Measurements from ENCODE around the gene LGR4.

LGR4 gene

GRCh38 chr11:27384227-27384626, 88.4 kb downstream of the LGR4 start:
- FAIRE-seq = no peak
- no peak for DNase-seq (ENCODE audit: low spot score)

GRCh38 chr11:27383645-27384044, 88.9 kb downstream of the LGR4 start:
- FAIRE-seq (no peak), DNase-seq (ENCODE audit: low spot score) (no peak)

DNA sequence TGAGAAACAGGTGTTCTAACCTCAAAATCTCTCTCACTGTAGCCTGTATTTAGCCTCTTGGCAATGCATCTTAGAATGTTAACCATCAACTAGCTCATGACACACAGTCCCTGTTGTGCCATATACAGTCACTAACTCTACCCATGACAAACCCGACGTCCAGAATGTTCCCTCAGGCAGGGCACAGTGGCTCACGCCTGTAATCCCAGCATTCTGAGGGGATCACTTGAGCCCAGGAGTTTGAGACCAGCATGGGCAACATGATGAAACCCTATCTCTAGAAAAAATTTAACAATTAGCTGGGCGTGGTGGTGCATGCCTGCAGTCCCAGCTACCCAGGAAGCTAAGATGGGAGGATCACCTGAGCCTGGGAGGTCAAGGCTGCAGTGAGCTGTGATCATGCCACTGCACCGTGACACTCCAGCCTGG, 91.3 kb downstream of the LGR4 start:
- DNase-seq (ENCODE audit: low spot score) (no peak), FAIRE-seq (no peak)

- FAIRE-seq (no peak), DNase-seq (ENCODE audit: low spot score) (no peak)
These were observed 91.8 kb downstream of the LGR4 start for GRCh38 chr11:27380771-27381170.

GRCh38 chr11:27379449-27379848, 93.1 kb downstream of the LGR4 start:
- DNase-seq (ENCODE audit: low spot score) = no peak
- FAIRE-seq = no peak

GRCh38 chr11:27375370-27375769, 97.2 kb downstream of the LGR4 start:
- FAIRE-seq (no peak), DNase-seq (ENCODE audit: low spot score) (no peak)

- FAIRE-seq (no peak), DNase-seq (ENCODE audit: low spot score) (no peak)
These were observed 98.6 kb downstream of the LGR4 start for GRCh38 chr11:27373856-27374602.

DNA sequence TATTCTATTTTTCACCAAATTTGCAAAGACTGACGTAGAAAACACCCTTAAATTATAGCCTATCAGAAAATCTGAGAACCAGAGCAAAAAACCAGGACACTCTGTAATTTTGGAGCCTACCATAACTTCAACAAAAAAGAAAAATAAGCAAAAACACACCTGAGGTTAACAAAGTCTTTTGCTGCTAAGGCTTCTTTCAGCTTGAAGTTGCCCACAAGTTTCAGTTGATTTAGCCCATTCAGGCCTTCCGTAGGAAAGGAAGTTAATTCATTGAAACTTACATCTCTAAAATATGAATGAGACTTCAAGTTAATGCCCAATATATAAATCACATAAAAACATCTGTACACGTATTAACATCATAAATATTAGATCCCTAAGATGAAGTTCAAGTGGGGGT, 99.2 kb downstream of the LGR4 start:
- no peak for FAIRE-seq

GRCh38 chr11:27372164-27372563, 100.4 kb downstream of the LGR4 start:
- FAIRE-seq (no peak), DNase-seq (ENCODE audit: low spot score) (no peak)

More for the DNA sequence above, 99.2 kb downstream of the LGR4 start:
- DNase-seq (ENCODE audit: low spot score) = no peak

- no peak for DNase-seq (ENCODE audit: low spot score)
- FAIRE-seq = no peak
These were observed 101.1 kb downstream of the LGR4 start for GRCh38 chr11:27371489-27371888.

DNA sequence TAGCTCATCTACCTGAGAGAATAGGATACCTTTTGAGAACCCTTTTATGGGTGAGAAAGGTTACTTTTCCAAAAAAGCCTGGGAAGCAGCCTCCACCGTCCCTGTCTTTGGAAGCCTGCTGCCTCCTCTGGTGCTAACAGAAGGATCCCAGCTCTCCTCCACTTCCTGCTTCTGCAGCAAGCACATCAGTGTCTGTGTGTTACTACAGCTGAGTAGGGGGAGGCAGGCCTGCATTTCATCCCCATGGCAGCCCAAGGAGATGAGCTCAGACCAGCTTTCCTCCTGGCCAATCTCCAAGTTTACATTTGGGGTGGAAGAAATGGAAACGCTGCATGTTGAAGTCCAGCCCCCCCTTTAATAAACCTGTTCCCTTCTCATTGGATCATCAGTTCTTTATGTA, 102.2 kb downstream of the LGR4 start:
- no peak for FAIRE-seq
- no peak for DNase-seq (ENCODE audit: low spot score)

- DNase-seq (ENCODE audit: low spot score) (no peak), FAIRE-seq (no peak)
These were observed 104.7 kb downstream of the LGR4 start for GRCh38 chr11:27367881-27368280.

DNA sequence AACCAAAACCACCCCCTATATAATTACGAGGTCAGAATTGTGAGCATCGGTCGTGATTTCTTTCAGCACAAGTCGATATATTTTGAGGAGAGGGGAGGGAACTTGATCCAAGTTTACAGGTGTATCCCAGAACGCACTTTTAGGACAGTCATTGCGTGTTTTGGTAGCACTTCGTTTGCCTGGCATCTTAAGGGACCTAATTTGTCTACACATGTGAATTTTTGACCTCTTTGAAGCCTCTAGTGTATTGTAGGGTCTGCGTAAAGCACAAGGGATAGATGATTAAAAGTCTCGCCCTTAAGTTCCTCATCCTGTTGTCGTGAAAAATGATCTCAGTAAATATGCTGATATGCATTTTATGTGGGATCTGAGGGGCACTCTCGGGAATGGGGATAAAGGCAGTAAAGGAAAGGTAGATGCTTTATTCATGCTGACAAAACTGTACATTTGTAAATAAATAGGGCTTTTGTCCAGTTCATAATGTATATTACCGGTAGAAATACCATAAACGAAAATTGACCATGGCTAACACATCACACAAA, 108.9 kb downstream of the LGR4 start:
- DNase-seq (ENCODE audit: low spot score) (no peak), FAIRE-seq (no peak)

DNA sequence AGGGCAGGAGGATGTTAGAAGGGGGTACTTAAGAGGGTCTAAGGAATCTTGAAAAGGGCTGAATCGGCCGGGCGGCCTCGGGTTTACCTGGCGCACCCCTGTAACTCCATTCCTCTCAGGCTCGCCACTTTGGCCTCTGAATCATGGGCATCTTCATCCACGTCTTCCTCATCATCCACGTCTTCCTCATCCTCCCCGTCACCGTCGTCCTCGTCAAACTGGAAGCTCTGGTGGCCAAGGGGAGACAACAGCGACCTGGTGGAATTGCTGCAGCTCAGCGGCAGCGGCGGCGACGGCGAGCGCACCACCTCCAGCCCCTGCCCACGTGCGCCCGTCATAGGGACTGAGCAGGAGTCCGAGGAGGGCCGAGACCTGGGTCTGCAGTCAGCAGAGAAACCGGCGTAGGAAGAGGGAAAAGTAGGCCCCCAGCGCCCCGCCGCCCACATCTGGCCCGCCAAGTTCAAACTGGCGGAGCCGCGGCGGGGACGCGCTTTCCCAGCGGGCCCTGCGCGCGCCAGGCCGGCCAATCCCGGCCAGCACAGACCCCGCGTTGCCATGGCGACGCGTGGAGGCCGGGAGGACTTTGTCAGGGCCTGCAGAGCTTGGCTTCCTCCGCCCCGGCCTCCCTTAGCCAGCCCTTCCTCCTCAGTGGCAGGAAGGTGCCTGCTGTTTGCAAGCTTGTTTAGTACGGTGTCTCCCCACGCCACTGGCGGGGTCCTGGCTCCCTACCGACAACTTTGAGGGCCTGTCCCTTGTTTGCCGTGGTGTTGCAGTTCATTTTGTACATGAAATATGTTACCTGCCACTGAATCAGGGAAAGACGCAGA, 109.6 kb downstream of the LGR4 start, which contains the start of gene CCDC34:
Gene CCDC34, minus strand, starts transcription at position 467 of the 827 bp plus-strand sequence. Its CDS starts 21 bp downstream, at position 446.
- FAIRE-seq (peak; percentile 53), DNase-seq (ENCODE audit: low spot score) (peak; percentile 98)

DNA sequence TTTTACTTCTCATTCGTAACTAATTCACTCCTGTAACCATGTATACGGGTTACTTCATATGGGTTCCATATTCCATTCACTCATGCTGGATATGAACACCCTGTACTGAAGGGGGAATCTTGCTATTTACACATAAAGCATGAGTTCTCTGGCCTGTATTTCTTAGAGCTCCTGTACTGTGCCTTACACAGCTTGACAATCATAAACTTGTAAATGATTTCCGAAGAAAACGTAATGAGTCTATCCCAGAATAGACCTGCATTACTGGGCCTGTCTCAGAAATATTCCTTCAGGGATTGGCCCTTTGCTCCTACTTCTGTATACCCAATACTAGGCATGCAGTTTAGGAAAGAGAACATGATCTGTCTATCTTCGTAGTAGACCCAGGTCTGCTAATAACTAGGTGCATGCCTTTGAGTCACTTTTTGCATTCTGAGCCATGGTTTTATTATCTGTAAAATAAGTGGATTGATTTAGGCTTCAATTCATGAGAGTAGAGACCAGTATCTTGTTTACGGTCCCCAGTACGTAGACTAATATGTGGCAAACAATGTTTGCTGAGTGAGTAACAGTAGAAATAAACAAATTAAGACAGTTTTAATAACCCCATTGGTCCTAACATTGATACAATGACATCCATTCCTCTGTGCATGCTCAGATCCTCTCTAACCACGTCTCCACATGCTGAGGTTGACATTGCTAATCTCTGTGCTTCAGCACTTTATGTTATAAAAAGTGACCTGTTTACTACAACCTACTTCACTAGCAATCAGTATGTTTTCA, 110.8 kb downstream of the LGR4 start:
- peak; percentile 92 for FAIRE-seq
- no peak for DNase-seq (ENCODE audit: low spot score)

GRCh38 chr11:27358296-27358695, 114.3 kb downstream of the LGR4 start:
- no peak for FAIRE-seq
- DNase-seq (ENCODE audit: low spot score) = no peak

- no peak for DNase-seq (ENCODE audit: low spot score)
- FAIRE-seq = no peak
These were observed 115.3 kb downstream of the LGR4 start for GRCh38 chr11:27357250-27357649.

DNA sequence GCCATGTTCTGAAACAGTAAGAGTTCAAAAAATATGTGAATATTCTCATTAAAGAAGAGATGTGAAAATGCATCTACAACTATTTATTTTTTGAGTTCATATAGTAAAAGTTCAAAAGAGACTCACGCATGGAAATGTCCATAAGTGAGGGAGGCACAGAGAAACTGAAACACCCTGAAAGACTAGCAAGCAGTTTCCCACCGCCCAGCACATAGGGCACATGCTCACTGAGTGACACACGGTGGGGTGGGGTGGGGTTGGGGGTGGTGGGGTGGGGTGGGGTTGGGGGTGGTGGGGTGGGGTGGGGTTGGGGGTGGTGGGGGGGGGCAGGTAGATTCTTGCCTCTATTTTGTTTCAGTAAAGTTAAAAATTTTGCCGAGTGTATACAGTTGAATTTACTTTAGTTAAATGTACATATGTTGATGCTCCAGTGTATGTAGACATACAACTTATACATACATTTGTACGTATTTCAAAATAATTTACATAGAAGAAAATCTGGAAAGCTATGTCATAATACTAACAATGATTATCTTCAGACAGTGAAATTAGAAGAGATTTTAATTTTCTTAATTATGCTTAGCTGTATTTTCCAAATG, 115.9 kb downstream of the LGR4 start:
- DNase-seq (ENCODE audit: low spot score) (no peak), FAIRE-seq (no peak)

DNA sequence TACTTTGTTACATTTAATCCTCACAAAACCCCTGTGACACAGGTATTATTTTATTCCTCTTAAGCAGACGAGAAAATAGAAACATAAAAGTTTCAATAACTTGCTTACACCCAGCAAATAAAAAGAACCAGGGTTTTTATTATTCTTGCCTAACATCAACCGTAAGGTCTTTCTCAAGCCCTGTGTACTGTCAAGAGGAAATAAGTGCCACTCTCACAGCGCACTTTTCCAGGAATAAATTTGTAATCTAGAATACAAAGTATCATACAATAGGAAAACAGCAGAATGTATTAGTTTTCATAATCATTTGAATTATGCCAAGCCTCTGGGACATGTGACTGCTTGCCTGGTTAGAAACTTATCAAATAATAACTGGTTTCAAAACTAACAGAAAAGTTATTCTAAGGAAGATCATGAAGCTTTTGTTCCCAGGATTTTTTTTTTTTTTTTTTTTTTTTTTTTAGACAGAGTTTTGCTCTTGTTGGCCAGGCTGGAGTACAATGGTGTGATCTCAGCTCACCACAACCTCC, 117.0 kb downstream of the LGR4 start:
- no peak for FAIRE-seq

GRCh38 chr11:27354359-27354965, 118.1 kb downstream of the LGR4 start:
- FAIRE-seq = no peak
- DNase-seq (ENCODE audit: low spot score) = no peak

More for the DNA sequence above, 117.0 kb downstream of the LGR4 start:
- DNase-seq (ENCODE audit: low spot score) = no peak

Data from urothelium cell line (cell line).